ENCODE results near the gene TPCN1.

Gene TPCN1

DNA sequence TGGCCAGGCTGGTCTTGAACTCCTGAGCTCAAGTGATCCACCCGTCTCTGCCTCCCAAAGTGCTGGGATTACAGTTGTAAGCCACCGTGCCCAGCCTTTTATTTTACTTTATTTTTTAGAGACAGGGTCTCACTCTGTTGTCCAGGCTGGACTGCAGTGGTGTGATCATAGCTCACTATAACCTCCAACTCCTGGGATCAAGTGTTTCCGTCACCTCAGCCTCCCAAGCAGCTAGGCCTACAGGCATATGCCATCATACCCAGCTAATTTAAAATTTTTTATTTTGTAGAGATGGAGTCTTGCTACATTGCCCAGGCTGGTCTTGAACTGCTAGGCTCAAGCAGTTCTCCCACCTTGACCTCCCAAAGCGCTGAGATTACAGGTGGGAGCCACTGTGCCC is 3.7 kb downstream of the TPCN1 start:
- DNase-seq (ENCODE audit: low read depth), result no peak

DNA sequence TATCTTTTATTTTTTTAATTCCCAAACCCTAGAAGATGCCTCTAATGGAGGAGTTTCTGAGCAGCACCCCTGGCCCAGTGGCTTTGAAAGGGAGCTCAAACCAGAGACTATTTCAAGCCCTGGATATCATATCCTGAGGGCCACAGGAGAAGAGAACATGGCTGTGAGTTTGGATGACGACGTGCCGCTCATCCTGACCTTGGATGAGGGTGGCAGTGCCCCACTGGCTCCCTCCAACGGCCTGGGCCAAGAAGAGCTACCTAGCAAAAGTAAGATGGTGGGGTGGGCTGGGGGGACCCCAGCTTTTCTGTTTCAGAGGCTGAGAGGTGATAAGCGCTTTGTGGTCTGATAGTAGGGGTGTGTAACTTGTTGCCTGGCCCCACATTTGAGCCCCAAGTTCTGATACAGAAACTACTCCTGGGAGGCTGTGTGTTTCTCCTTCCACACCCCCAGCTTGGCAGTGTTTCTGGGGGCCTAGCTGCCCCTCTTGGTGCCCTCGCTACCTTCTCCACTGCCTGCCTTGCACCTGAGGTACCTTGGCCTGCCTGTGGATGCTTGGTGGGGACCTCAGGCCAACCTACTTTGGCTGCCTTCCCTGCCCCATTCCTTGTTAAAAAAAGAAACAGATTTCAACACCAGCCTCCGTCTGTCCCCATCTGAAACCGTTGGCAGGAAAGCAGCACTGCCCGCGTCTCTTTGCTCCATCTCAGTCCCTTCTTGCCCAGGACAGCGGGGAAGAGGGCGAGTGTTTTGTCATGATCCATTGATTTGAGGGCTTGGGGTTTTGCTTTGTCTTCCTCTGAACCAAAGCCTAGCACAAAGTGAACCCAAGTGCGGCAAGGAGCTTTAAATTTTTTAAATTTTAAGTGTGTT is 5.7 kb downstream of the TPCN1 start:
- no peak for DNase-seq (ENCODE audit: low read depth)

DNA sequence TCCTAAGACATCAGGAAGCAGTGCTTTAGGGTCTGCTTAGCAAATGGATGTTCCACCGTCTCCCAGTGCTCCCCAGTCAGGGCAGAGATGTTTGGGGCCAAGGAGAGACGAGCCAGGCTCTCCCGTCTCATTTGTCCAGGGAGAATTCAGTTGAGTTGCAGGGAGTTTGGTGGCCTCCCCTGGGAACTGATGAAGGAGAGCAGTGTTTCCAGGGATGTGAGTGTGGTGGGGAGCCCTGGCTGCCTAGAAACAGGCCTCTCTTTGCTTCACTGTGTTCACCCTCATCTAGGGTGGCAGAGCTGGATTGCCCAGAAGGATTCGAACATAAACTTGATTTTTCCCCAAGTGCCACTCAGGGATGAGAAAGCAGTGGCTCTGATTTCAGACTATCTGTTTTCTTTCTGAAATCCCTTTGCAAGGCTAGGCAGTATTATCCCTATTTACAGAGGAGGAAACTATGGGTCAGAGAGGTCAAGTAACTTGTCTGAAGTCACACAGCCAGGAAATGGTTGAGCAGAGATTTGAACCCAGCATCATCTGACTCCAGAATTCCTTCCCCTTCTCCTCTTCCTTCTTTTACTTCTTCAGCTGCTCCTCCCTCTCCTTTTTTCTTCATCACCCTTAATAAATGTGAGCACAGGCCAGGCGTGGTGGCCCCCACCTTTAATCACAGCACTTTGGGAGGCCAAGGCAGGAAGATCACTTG is 6.6 kb downstream of the TPCN1 start:
- no peak for DNase-seq (ENCODE audit: low read depth)

DNA sequence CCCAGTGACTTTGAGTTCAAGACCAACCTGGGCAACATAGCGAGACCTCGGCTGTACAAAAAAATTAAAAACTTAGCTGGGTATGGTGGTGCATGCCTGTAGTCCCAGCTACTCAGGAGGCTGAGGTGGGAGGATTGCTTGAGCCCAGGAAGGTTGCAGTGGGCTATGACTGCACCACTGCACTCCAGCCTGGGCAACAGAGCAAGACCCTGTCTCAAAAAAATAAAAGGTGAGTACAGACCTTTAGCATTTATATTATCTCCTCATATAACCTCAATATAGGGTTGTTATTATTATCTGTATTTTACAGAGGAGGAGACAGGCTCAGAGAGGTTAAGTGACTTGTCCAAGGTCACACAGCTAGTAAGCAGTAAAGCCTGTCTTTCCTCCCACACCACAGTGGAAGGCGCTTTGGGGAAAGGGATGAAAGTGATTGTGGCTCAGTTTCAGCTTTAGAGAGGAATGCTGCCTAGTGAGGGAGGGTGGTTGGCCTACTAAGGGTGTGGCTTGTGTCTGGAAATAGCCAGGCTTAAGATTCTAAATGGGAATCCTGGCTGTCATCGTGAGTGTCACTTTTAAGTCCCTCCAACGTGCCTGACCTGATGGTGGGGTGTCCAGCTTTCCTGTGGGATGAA is 7.2 kb downstream of the TPCN1 start:
- DNase-seq (ENCODE audit: low read depth), result no peak

DNA sequence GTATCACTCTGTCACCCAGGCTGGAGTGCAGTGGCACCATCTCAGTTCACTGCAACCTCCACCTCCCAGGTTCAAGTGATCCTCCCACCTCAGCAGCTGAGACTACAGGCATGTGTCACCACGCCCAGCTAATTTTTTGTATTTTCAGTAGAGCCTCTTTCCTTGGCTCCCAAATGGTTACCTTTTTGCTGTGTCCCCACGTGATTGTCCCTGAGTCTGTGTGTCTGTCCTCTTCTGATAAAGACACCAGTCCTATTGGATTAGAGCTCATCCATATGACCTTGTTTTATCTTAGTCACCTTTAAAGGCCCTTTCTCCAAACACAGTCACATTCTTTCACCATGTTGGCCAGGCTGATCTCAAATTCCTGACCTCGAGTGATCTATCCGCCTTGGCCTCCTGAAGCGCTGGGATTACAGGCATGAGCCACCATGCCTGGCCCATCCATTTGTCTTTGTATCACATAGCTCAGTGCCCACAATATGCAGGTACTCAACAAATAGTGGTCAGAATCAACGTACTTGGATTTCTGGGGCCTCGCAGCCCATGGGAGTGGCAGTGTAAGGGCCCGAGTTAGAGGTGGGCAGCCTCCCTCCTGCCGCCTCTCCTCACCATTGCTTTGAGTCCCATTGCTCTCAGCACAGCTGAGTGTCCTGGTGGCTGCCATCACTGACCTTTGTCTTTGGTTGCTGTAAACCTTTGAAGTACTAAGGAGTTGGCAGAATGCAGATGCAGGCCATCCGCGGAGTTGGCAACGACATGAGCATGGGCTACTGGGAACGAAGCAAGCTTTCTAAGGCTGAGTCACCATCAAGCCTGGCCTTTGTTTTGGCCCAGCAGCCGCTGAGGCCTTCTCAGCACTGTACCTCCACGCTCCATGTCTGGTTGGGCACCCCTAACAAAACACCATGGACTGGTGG is 9.3 kb downstream of the TPCN1 start:
- no peak for DNase-seq (ENCODE audit: low read depth)

DNA sequence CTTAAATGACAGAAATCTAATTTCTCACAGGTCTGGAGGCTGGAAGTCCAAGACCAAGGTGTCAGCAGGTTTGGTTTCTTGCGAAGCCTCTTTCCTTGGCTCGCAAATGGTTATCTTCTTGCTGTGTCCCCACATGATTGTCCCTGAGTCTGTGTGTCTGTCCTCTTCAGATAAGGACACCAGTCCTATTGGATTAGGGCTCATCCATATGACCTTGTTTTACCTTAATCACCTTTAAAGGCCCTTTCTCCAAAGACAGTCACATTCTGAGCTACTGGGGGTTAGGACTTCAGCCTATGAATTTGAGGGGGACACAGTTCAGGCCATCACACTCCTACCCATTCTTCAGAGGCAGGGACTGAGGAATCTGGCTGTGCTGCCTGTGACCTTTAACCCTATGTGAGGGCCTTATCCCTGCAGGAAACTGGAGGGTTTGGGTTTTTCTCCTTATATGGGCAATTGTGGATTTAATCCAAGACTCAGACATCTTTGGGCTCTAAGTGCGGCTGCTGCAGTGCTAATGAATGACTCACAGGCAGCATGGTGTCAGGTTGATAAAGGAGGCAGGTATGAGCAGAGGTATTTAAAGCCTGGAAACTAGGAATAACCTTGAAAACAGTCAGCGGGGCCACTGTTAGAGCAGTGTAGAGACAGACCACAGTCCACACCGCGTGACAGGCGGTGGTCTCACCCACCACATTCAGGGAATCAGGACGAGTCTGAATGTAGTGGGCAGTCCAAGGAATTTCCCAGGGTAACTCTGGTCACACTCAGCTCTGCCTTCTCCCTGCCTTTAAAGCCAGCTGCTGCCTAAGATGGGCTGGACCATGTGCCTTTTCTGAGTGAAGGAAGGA is 10.2 kb downstream of the TPCN1 start:
- DNase-seq (ENCODE audit: low read depth), result no peak

DNA sequence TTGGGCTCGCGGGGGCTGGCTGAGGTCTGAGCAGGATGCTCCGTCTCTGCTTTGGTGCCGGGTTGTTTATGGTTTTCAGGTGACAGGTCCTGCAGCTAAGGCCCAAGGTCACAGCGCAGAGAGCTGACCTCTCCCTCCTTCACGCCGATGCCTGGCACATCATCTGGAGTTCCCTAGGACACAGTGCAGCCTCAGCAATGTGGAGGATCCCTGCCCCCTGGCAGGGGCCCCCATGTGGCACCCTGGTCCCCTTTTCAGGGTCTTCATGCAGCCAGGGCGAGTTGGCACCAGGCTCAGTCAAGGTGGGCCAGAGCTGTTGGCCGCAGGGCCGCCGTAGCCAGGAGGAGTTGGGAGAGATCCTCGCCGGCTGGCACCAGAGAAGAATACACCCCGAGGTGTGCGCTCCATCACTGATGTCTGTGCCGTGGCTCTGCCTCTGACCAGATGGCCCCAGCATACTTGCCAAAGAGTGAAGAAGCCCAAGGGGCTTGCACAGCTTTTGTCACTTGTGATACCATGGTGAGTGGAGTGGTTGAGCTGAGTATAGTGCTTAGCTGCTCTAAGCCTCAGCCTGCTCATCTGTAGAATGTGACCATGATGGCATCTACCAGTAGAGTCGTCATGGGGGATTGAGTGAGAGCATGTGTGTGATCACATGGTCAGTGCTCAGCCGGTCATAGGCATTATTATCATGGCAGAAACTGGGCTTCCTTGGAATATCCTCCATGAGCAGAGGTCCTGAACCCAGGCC is 11.0 kb downstream of the TPCN1 start:
- no peak for DNase-seq (ENCODE audit: low read depth)

DNA sequence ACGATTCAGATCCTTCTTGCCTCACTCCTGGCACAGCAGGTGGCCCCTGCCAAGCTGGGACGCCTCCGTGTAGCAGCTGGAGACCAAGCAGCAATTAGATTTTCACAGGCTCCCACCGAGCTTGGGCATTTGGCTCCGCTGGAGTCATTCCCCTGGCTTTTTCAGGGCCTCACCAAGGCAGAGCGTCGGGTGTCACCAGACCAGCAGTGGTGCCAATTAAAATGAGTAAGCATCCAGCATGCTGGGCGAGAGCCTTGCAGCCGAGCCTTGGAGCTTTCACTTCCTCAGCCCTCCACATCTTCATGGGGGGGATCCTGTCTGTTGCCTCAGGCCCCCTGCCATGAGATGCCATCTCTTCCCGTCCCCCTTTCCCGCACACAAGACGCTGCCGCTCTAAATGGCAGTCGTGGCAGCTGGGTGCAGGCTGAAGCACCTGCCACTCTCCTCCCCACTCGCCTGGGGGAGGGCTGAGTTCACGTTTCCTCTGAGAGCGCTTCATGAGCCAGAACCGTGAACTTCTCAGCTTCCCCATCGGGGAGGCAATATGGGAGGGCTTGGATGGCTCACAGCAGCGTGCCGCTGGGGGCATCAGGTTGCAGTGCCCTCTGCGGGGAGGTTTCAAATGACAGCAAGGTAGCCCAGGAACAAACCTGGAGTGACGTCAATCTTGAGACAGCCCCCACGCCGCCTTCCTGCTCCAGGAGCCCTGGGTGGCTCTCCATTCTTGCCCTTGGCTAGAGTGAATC is 11.7 kb downstream of the TPCN1 start:
- peak; percentile 59 for DNase-seq (ENCODE audit: low read depth)

DNA sequence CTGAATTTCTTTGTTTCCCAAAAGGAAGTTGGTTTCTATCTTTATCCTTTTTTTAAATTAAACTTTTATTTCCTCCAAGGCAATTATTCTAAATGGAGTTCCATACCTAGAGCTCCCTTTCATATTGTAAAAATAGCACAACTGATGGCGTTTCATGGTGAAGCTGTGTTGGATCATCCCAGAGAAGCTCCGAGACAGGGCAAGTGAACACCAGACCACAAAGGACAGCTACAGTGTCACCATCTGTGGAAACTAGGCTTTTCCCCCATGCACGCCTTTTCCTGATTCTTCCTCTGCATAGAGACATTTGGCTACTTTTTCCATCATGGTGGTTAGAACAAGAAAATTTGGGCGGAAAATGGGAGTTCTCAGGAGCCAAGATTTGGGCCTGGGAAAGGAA is 12.7 kb downstream of the TPCN1 start:
- no peak for DNase-seq (ENCODE audit: low read depth)

DNA sequence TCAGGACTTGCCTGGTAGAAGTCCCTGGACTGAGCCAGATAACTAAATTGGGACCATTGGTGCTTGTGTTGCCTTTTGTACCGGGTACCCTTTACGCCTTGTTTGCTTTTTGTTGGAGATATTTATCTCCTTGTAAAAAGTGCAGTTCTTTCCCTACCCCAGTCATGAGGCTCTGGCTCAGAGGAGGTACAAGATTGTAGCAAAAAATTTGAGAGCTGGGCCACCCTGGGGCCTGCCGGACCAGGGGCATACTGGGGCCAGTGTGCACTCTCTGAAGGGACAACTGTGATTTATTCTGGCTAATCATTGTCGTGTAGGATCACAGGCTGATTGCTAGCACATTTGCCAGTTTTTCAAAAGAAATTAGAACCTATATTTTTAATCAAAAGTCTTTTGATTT is 13.2 kb downstream of the TPCN1 start:
- DNase-seq (ENCODE audit: low read depth), result no peak

DNA sequence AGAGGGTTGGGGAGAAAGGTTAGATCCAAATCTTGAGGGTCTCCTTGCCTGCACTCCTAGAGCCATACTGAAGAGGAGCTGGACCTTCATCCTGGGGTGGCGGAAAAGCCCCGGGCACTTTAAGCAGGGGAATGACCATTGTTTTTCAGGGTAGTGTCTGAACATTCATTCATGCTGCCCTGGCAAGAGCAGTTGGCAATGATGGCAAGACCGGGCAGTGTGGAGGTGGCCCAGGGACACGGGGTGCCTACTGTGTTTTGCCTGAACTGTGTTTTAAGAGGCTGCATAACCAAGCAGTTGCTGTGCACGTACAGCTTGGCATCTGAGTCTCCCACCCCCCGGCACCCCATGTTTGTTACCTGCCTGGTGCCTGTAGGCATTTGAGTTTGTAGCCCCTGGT is 14.7 kb downstream of the TPCN1 start:
- no peak for DNase-seq (ENCODE audit: low read depth)

DNA sequence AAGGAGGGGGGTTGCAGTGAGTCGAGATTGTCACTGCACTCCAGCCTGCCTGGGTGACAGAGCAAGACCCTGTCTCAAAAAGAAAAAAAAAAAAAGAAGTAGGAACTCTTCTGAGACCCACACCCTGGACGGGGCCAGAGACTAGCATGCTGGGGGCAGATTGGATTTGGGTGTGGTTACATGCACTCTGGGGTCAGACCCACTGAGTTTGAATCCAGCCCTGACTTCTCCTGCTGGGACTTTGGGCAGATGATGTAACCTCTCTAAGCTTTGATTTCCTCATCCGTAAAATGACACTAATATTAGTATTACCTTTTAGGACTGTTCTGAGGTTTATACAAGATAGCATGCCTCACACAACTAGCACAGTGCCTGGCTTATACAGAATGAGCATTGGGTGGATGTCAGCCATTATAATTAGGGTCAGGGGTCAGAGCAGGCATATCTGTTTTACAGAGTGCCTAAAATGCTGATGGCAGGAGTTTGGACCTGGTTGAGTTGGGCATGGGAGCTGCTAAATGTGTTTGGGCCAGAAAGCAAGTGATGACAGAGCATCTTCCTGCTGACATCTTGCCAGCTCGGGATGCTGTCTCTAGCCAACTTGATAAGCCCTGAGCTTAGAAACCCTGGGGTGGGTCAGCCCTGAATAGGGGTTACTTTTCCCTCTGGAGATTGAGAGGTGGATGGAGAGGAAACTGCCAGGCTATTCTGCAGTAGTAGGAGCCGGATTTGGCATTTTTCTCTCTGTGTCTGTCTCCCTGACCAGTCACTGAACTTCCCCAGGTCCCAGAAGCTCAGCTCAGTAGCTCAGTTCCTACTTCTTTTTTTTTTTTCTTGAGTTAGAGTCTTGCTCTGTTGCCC is 15.5 kb downstream of the TPCN1 start:
- DNase-seq (ENCODE audit: low read depth), result no peak

DNA sequence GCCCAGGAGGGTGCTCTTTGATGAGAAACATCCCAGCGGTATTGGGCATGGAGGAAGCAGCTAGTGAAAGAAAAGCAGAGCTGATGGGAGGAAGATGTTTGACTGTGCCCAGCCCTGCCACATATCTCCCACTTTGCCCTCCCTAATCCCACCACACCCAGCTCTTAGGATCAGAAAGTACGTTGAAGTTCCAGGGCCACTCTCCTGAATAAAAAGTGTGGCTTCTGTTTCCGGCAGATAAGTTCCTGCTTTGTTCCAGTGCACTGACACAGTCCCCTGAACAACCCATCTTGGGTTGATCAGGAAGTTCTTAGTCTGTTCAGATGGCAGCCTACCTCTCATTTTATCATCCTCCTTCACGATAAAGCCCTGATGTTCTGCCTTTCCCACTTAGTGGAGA is 16.5 kb downstream of the TPCN1 start:
- no peak for DNase-seq (ENCODE audit: low read depth)

DNA sequence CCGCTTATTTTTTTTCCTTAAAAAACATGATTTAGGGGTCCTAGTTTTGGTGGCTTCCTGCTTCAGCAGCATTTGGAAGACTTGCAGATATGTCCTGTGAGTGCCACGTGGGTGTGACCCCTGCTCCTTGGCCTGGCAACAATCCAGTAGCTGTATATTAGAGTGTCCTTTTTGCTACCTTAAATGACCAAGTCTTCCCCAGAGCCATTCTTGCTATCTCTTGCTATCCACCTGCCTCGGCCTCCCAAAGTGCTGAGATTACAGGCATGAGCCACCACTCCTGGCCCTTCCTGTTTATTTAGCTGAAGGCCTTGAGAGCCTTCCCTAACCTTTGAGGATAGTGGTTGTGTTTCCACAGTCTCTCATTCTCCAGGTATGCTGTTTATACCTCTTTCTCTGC is 17.0 kb downstream of the TPCN1 start:
- DNase-seq (ENCODE audit: low read depth), result no peak

DNA sequence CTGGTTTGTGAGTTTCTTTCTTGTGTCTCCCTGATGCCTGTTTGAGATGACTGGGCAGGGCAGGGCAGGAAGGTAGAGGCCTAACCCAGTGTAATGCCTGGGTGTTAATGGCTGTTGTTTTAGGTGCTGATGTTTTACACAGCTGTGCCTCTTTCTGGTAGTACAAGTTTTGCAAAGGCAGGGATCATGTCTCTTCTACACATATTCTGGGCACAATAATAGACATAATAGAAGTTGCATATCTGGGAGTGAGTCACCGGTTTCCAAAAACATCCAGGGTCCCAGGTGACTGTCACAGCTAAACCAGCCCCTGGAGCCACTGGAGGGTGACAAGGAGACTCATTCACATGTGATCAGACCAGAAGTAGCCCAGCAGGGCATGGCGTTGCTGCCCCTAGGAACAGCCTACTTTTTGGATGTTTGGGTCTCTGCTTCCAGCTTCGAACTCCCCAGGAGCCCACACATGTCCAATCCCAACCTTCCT is 18.1 kb downstream of the TPCN1 start:
- DNase-seq (ENCODE audit: low read depth), result no peak

DNA sequence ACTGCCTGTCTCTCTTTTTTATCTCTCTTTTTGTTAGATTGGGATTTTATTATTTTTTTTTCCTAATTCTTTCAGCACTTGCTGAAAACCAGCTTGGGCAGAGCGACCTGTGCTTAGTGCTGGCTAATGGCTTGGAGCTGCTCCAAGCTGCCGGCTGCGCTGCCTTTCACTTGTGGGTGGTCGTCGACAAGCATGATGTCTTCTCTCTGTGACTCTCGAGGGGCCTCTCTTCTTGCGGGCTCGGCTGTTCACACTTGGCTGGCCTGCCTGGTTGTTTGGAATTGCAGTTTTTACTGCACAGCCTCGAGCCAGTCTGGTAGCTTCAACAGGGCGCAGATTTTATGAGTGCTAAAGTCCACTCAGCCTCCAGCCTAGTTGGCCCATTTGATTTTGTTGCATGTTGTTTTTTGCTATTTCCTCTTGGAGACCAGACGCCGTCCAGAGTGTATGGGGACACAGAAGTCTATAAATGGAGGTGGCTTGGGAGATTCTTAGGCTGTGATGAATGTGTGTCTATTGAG is 18.6 kb downstream of the TPCN1 start:
- no peak for DNase-seq (ENCODE audit: low read depth)

DNA sequence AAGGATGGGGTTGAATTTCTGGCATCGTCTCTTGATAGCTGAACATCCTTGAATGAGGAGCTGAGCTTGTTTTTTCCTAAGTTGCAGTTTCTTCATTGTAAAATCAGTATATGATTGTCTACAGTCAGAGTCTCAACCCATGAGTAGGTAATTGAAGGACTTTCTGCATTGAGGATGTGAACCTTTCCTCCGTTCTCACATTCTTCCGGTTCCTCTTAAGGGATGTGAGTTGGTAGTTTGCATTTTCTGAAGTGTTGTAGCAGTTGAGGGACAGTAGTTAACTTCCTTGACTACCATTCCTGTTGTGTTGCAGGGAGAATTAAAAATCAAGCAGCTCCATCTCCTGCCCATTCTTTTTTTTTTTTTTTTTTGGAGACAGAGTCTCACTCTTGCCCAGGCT is 19.1 kb downstream of the TPCN1 start:
- DNase-seq (ENCODE audit: low read depth), result no peak

All from stimulated activated CD4-positive, alpha-beta T cell treated with anti-CD3 and anti-CD28 coated beads, Interleukin-2, amount 100 ng/mL, for 4 hours (primary cell).